ENCODE results near the gene RACGAP1. TPM values are rescaled to one million over a fixed set of nuclear protein-coding genes. Genes with fewer than 3 reads are reported as not detected.

RACGAP1 gene
- total RNA-seq, 6 experiments from 2014 or later = 2.8 to 5.4 (median 4.2) TPM

- H3K27ac ChIP-seq = no peak overlapping the region
- no peak for DNase-seq
- 73% methylated on average over 12 of the region's 15 CpGs for WGBS (ENCODE audit: insufficient coverage, low coverage, low lambda C conversion rate, missing lambda C conversion rate)
- H3K36me3 ChIP-seq = no peaks in the 10 kb centered on the region
- H3K4me3 ChIP-seq = no peak overlapping the region
- TF ChIP-seq POLR2A (IDR thresholded peaks at IDR 0.05) = no peak
- TF ChIP-seq CTCF (IDR thresholded peaks at IDR 0.05) = no peak
- intact Hi-C loops (cut with DNase I) = no loop called here
- ATAC-seq = peak in 1 of 4 donors; percentile 7
- no peaks in the 10 kb centered on the region for H3K9me3 ChIP-seq
- no peaks in the 10 kb centered on the region for H3K27me3 ChIP-seq
- H3K4me1 ChIP-seq = no peaks in the 10 kb centered on the region
Observed at GRCh38 chr12:50041062-50041860, 16.0 kb upstream of the RACGAP1 start.

GRCh38 chr12:50040657-50041056 is 15.4 kb upstream of the RACGAP1 start:
- no peaks in the 10 kb centered on the region for H3K4me1 ChIP-seq
- WGBS (ENCODE audit: insufficient coverage, low coverage, low lambda C conversion rate, missing lambda C conversion rate) = 77% methylated on average over 3 of the region's 4 CpGs
- intact Hi-C loops (cut with DNase I) = no loop called here
- no peaks in the 10 kb centered on the region for H3K27me3 ChIP-seq
- H3K36me3 ChIP-seq = no peaks in the 10 kb centered on the region
- no peaks in the 10 kb centered on the region for H3K9me3 ChIP-seq
- DNase-seq = no peak
- no peak overlapping the region for H3K4me3 ChIP-seq
- no peak for ATAC-seq
- no peak for TF ChIP-seq CTCF (IDR thresholded peaks at IDR 0.05)
- TF ChIP-seq POLR2A (IDR thresholded peaks at IDR 0.05) = no peak
- H3K27ac ChIP-seq = no peak overlapping the region

GRCh38 chr12:50039151-50039835 is 14.0 kb upstream of the RACGAP1 start:
- 23% methylated on average over 6 of the region's 9 CpGs for WGBS (ENCODE audit: insufficient coverage, low coverage, low lambda C conversion rate, missing lambda C conversion rate)
- no peaks in the 10 kb centered on the region for H3K36me3 ChIP-seq
- no peaks in the 10 kb centered on the region for H3K27me3 ChIP-seq
- no peaks in the 10 kb centered on the region for H3K4me1 ChIP-seq
- TF ChIP-seq POLR2A (IDR thresholded peaks at IDR 0.05) = no peak
- TF ChIP-seq CTCF (IDR thresholded peaks at IDR 0.05) = peak; percentile 74 to 93 (median 86)
- H3K9me3 ChIP-seq = no peaks in the 10 kb centered on the region
- no peak overlapping the region for H3K4me3 ChIP-seq
- ATAC-seq (peak; percentile 83 to 91 (median 86)), DNase-seq (peak; percentile 79 to 83 (median 82))
- no peak overlapping the region for H3K27ac ChIP-seq
- intact Hi-C loops (cut with DNase I) = no loop called here

GRCh38 chr12:50038336-50038735 is 13.0 kb upstream of the RACGAP1 start:
- TF ChIP-seq CTCF (IDR thresholded peaks at IDR 0.05) = no peak
- no peak for TF ChIP-seq POLR2A (IDR thresholded peaks at IDR 0.05)
- 68% methylated on average over 4 of the region's 4 CpGs for WGBS (ENCODE audit: insufficient coverage, low coverage, low lambda C conversion rate, missing lambda C conversion rate)
- H3K27ac ChIP-seq = no peak overlapping the region
- no peak overlapping the region for H3K4me3 ChIP-seq
- ATAC-seq (no peak), DNase-seq (no peak)
- no peaks in the 10 kb centered on the region for H3K4me1 ChIP-seq
- no peaks in the 10 kb centered on the region for H3K27me3 ChIP-seq
- intact Hi-C loops (cut with DNase I) = no loop called here
- no peaks in the 10 kb centered on the region for H3K9me3 ChIP-seq
- H3K36me3 ChIP-seq = no peaks in the 10 kb centered on the region
